Sigmoid colon (tissue), 4 donors: Measurements from ENCODE around the gene HSPG2.

Experiments used
- CTCF ChIP-seq, 4 experiments: fragments of 450-650 bp in 3 of 4; fragments of 200-600 bp in 1 of 4; IDR thresholded peaks; one replicate each; pipeline ENCODE4 v1.5.1; 2016 to 2019; ENCODE audit warnings: antibody characterized with exemption in 4 of 4, mild to moderate bottlenecking in 3 of 4, moderate library complexity in 2 of 4
- POLR2AphosphoS5 ChIP-seq, 4 donors: sonication (generic); formaldehyde crosslinking; IDR thresholded peaks; one replicate each; pipeline ENCODE4 v1.6.1; 2017; ENCODE audit warnings: antibody characterized with exemption in 4 of 4

- no peak for TF ChIP-seq CTCF (IDR thresholded peaks at IDR 0.05)
- peak; percentile 64 to 83 (median 66) for TF ChIP-seq POLR2AphosphoS5 (IDR thresholded peaks at IDR 0.05)
These were observed 3.5 kb downstream of the HSPG2 start for GRCh38 chr1:21933397-21934248.
